Measurements from ENCODE around the gene SNX20. TPM values are rescaled to one million over a fixed set of nuclear protein-coding genes. Genes with fewer than 3 reads are reported as not detected.

Gene SNX20
- total and polyA plus RNA-seq, 2 donors (not counting 3 experiments of a cell fraction or from before 2014, with no cell fraction given) = not detected

DNA sequence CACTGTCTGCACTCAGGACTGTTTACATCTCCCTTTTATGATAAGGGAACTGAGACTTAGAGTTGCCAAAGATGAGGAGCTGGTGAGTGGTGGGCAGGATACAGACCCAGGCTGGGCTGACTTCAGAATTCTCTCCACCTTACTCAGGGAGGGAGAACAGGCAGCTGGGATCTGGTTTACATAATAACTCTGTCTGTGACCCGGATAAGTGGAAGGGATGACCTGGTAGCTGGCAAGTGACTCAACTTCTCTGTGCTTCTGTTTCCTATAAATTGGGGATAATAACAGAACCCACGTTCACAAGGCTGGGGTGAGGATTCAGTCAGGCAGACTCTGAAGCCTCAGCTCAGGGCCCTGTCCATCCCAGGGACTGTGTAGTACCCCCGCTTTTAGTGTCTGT is 2.6 kb downstream of the SNX20 start:
- dilution Hi-C loops (cut with MboI; ENCODE audit: extremely low pct_ligation_motif_present, low sequenced_read_pairs) = no loop called here
- TF ChIP-seq JUN (IDR thresholded peaks at IDR 0.05; ENCODE audit: borderline replicate concordance, insufficient read depth, insufficient read length, low read depth) (no peak), POLR2A (IDR thresholded peaks at IDR 0.05; ENCODE audit: low read depth, low read length) (no peak), EZH2 (IDR thresholded peaks at IDR 0.05; ENCODE audit: borderline replicate concordance, low read depth, low read length, severe bottlenecking) (no peak), MYC (IDR thresholded peaks at IDR 0.05; ENCODE audit: low read depth, low read length) (no peak), FOS (IDR thresholded peaks at IDR 0.05; ENCODE audit: borderline replicate concordance, insufficient read depth, low read length) (no peak)
- TF ChIP-seq, protein P1, sequence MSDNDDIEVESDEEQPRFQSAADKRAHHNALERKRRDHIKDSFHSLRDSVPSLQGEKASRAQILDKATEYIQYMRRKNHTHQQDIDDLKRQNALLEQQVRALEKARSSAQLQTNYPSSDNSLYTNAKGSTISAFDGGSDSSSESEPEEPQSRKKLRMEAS (IDR thresholded peaks at IDR 0.05; ENCODE audit: insufficient read depth, insufficient read length) = no peak
- no peaks in the 10 kb centered on the region for H3K9me1 ChIP-seq (replicated peaks; ENCODE audit: control insufficient read depth, extremely low read depth, insufficient read depth, low read length)
- H2AFZ ChIP-seq (ENCODE audit: low read depth, low read length) = no peak overlapping the region
- H3K9me3 ChIP-seq (replicated peaks; ENCODE audit: control insufficient read depth, insufficient read depth, low read length) = no peaks in the 10 kb centered on the region
- ChIA-PET POLR2A (no interaction called here), CTCF (interaction anchor here (2.2 to 3.0 kb wide), 3 partner anchors 10 to 128 kb away, joined by 12 to 20 read pairs (median 14); no protein-coding TSS in a partner anchor)
- no peaks in the 10 kb centered on the region for H3K79me2 ChIP-seq (ENCODE audit: control insufficient read depth, insufficient read depth, low read length)
- no peak overlapping the region for H3K27ac ChIP-seq (ENCODE audit: insufficient read depth, low read depth, low read length)
- BruUV-seq (replicated peaks) = no TSS peak
- no peaks in the 10 kb centered on the region for H4K20me1 ChIP-seq (replicated peaks; ENCODE audit: control insufficient read depth, extremely low read depth, insufficient read depth, low read length)
- H3K4me3 ChIP-seq (replicated peaks in 1 of 3; ENCODE audit: insufficient read depth in 1 of 3, low read depth in 1 of 3, low read length in 3 of 3) = no peak overlapping the region
- H3K4me1 ChIP-seq (ENCODE audit: control insufficient read depth, extremely low read depth, insufficient read depth, low read length) = no peaks in the 10 kb centered on the region
- DNase-seq (ENCODE audit: low read depth, low spot score) (no peak), FAIRE-seq (no peak)
- no peaks in the 10 kb centered on the region for H3K36me3 ChIP-seq (ENCODE audit: control insufficient read depth in 2 of 2, extremely low read depth in 1 of 2, insufficient read depth in 2 of 2, low read length in 2 of 2)
- no peak overlapping the region for H3K4me2 ChIP-seq (ENCODE audit: insufficient read depth, low read length)
- no peak overlapping the region for H3K9ac ChIP-seq (replicated peaks; ENCODE audit: extremely low read depth, insufficient read depth, low read length)
- no peaks in the 10 kb centered on the region for H3K27me3 ChIP-seq (ENCODE audit: control insufficient read depth in 2 of 2, insufficient read depth in 2 of 2, low read length in 2 of 2)
- intact Hi-C loops (cut with micrococcal nuclease) = no loop called here

DNA sequence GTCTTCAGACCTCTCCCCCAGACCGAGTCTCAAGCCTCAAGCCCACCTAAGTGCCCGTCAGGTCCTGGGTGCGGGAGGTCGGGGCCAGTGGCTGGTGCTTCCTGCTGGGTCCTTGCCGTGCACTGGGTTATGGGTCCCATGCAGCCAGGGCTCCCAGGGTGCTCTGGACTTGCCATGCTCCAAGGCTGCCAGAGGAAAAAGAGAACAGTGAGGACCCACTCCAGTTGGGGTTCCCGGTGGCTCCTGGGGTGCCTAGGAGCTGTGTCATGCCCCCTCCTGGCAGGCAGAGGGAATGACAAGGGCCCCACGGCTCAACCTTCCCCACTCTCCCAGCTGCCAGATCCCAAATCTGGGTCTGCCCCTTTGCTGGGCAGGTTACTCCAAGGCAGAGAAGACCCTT is 3.8 kb downstream of the SNX20 start:
- Histone ChIP-seq H3K9me1 (replicated peaks; ENCODE audit: control insufficient read depth, extremely low read depth, insufficient read depth, low read length) (no peaks in the 10 kb centered on the region), H3K9me3 (replicated peaks; ENCODE audit: control insufficient read depth, insufficient read depth, low read length) (no peaks in the 10 kb centered on the region), H3K27me3 (ENCODE audit: control insufficient read depth in 2 of 2, insufficient read depth in 2 of 2, low read length in 2 of 2) (no peaks in the 10 kb centered on the region), H2AFZ (ENCODE audit: low read depth, low read length) (no peak overlapping the region), H3K4me3 (replicated peaks in 1 of 3; ENCODE audit: insufficient read depth in 1 of 3, low read depth in 1 of 3, low read length in 3 of 3) (no peak overlapping the region), H3K79me2 (ENCODE audit: control insufficient read depth, insufficient read depth, low read length) (no peaks in the 10 kb centered on the region), H3K36me3 (ENCODE audit: control insufficient read depth in 2 of 2, extremely low read depth in 1 of 2, insufficient read depth in 2 of 2, low read length in 2 of 2) (no peaks in the 10 kb centered on the region), H3K4me1 (ENCODE audit: control insufficient read depth, extremely low read depth, insufficient read depth, low read length) (no peaks in the 10 kb centered on the region), H3K4me2 (ENCODE audit: insufficient read depth, low read length) (no peak overlapping the region), H3K9ac (replicated peaks; ENCODE audit: extremely low read depth, insufficient read depth, low read length) (no peak overlapping the region), H4K20me1 (replicated peaks; ENCODE audit: control insufficient read depth, extremely low read depth, insufficient read depth, low read length) (no peaks in the 10 kb centered on the region), H3K27ac (ENCODE audit: insufficient read depth, low read depth, low read length) (no peak overlapping the region)
- intact Hi-C loops (cut with micrococcal nuclease) (no loop called here), dilution Hi-C loops (cut with MboI; ENCODE audit: extremely low pct_ligation_motif_present, low sequenced_read_pairs) (no loop called here)
- TF ChIP-seq POLR2AphosphoS5 (IDR thresholded peaks at IDR 0.05; ENCODE audit: insufficient read depth, low read depth, low read length) (no peak), POLR2A (IDR thresholded peaks at IDR 0.05; ENCODE audit: low read depth, low read length) (no peak)
- TF ChIP-seq, protein P2, sequence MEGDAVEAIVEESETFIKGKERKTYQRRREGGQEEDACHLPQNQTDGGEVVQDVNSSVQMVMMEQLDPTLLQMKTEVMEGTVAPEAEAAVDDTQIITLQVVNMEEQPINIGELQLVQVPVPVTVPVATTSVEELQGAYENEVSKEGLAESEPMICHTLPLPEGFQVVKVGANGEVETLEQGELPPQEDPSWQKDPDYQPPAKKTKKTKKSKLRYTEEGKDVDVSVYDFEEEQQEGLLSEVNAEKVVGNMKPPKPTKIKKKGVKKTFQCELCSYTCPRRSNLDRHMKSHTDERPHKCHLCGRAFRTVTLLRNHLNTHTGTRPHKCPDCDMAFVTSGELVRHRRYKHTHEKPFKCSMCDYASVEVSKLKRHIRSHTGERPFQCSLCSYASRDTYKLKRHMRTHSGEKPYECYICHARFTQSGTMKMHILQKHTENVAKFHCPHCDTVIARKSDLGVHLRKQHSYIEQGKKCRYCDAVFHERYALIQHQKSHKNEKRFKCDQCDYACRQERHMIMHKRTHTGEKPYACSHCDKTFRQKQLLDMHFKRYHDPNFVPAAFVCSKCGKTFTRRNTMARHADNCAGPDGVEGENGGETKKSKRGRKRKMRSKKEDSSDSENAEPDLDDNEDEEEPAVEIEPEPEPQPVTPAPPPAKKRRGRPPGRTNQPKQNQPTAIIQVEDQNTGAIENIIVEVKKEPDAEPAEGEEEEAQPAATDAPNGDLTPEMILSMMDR (IDR thresholded peaks at IDR 0.05; ENCODE audit: extremely low read depth in 1 of 2, insufficient read depth in 1 of 2, low read depth in 1 of 2, low read length in 2 of 2) = peak in 1 of 2 donors; percentile 28
- FAIRE-seq = no peak
- no TSS peak for BruUV-seq (replicated peaks)
- ChIA-PET CTCF (interaction anchor here (0.8 to 3.0 kb wide), 5 partner anchors 9 to 129 kb away, joined by 3 to 20 read pairs (median 12); no protein-coding TSS in a partner anchor), POLR2A (no interaction called here)
- no peak for DNase-seq (ENCODE audit: low read depth, low spot score)
